ENCODE measurements around the gene LRP1.
A peak's percentile ranks its signal among the peaks of the same experiment; 100 is the strongest.

The LRP1 gene

GRCh38 chr12:57127726-57128518, at the start of gene LRP1:
LRP1 (plus strand) TSS chr12:57128483; CDS start chr12:57128965, 482 bp downstream.
- DNase-seq = peak; percentile 86 to 95 (median 93)

DNA sequence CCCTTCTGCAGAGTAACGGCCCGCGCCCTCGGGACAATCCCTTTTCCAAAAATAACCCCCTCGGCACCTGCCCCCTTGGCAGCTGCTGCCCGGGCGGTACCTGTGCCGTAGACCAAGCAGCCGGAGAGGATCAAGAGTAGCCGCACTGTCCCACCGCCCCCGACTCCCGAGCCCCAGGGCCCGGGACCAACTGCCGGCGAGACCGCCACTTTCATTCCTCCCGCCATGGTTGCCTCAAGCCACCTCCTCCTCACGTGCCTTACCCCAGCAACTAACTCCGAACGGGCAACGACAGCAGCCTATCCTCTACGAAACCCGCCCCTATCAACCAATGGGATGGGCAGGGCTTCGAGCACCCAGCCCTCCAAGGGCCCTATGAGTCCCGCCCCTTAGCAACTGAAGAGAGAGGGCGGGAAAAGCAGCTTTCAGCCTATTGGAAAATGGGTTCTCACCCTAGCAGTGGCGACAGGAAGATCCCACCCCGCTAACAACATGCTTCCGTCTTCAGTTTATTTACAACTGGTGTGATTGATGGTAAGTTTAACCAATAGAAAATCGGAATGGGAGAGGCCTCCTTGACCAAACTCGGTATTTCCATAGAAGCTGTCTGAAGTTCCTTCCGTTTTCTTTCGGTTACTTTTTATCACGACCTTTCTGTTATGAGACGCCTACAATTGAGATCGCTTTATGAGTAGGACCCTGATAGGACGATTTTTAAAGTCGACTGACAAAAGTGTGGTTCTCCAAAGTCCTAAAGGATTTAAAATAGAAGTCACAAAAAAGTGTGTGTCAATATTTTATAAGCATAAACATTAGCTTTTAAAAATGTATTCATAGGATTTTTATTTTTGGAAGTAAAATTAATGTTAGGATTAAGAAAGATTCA, 49.5 kb upstream of the LRP1 start, which contains the start of gene NEMP1:
Gene NEMP1 (minus strand): TSS at position 273 of the 886 bp plus-strand sequence. CDS start 46 bp downstream, at position 227.
- DNase-seq = peak; percentile 98 to 100 (median 99)

DNA sequence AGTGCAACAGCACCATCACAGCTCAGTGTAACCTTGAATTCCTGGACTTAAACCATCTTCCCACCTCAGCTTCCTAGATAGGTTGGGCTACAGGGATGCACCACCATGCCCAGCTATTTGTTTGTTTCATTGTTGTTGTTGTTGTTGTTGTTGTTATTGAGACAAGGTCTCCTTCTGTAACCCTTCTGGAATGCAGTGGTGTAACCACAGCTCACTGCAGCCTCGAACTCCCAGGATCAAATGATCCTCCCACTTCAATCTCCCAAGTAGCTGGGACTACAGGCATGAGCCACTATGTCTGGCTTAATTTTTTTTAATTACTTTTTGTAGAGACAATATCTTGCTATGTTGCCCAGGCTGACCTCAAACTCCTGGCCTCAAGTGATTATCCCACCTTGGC, 48.5 kb upstream of the LRP1 start:
- no peak for DNase-seq

DNA sequence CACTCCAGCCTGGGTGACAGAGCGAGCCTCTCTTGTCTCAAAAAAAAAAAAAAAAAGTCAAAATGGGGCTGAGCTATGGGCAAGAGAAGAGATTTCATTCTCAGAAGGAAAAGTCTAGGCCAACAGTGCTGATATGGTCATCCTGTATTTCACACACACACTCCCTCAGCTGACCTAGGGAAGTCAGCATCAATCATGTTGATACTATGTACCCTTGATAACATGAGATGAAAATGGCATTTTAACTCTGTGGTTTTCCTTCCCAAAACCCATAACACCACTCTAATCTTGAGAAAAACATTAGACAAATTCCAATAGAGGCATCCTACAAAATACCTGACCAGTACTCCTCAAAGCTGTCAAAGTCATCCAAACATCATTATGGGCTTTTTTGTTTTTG, 47.4 kb upstream of the LRP1 start:
- no peak for DNase-seq

DNA sequence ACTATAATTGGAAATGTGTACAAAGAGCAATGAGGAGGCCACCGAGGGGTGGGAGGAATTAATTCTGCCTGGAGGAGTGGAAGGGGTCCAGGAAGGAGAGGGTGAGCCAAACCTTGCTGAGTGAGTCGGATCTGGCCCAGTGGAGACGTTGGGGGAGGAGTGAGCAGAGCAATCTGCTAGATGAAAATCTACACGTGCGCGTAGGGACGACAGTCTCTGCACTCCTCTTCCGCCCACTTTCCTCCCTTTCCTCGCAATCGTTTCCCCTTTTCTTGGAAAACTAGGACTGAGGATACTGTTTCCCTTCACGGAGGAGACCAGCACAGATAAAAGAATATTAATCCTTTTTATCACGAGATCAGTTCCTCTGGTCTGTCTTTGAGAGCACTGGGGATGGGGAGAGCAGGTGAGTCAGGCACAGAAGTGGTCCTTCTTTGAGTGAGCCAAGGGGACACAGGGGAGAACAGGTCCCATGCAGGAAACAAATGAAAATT, 42.2 kb upstream of the LRP1 start:
- peak in 2 of 3 donors; percentile 45 to 56 for DNase-seq

GRCh38 chr12:57086493-57087009, 41.7 kb upstream of the LRP1 start:
- peak; percentile 91 to 93 (median 92) for DNase-seq

DNA sequence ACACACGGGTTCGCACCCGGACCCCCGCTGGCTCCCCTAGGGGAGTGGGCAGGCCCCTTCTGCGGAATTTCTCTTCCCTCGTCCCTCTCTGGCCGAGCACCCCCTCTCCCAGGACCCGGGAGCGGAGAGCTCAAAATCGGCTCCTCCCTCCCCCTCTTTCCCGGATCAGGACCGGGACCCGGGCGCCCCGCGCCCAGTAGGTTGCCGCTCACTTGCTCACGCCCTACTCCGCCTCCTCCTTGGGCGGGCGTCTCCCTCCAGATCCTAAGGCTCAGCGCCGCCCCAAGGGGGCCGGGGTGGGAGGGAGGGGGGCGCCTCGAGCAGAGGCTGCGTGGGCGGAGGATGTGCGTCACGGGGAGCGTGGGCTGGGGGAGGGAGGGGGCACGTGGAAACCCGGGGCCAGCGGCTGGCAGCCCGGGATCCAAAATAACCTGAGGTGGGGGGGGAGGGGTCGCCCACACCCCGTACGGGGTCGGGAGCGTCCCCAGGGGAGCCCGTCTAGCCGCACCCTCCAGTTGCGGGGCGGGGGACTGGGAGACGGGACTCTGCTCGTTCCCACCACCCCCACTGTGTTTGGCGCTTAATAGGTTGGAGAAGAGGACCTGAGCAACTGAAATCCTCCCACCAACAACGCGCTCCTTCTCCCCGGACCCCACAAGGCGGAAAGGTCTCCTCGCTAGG, 41.1 kb upstream of the LRP1 start:
- peak; percentile 94 to 99 (median 98) for DNase-seq

GRCh38 chr12:57087691-57088353, 40.5 kb upstream of the LRP1 start:
- DNase-seq = peak; percentile 94 to 97 (median 95)

GRCh38 chr12:57088354-57089270, 39.7 kb upstream of the LRP1 start, which contains the start of gene NAB2:
NAB2 (plus strand) TSS chr12:57089114; CDS start chr12:57089272, 158 bp downstream.
- peak; percentile 96 to 98 (median 98) for DNase-seq

- DNase-seq = peak; percentile 54 to 72 (median 59)
Observed at GRCh38 chr12:57089271-57090245, 38.7 kb upstream of the LRP1 start.

DNA sequence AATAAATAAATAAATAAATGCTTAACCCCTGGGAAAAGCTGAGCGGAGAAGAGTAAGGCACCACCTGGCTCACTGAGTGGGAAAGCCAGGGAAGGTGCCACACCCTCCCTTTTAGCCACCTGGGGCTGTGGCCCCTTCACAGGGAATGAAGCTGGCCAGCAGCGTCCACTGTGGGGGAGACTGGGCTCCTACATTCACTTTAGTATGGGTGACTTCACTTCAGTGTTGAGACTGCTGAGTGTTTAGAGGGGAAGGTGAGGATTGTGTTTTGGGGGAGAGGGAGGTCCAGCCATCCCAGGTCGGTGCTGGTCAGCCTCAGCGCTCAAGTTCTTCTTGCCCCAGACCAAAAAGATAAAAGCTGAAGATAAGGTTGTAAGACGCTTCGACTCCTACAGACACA, 37.8 kb upstream of the LRP1 start:
- no peak for DNase-seq

DNA sequence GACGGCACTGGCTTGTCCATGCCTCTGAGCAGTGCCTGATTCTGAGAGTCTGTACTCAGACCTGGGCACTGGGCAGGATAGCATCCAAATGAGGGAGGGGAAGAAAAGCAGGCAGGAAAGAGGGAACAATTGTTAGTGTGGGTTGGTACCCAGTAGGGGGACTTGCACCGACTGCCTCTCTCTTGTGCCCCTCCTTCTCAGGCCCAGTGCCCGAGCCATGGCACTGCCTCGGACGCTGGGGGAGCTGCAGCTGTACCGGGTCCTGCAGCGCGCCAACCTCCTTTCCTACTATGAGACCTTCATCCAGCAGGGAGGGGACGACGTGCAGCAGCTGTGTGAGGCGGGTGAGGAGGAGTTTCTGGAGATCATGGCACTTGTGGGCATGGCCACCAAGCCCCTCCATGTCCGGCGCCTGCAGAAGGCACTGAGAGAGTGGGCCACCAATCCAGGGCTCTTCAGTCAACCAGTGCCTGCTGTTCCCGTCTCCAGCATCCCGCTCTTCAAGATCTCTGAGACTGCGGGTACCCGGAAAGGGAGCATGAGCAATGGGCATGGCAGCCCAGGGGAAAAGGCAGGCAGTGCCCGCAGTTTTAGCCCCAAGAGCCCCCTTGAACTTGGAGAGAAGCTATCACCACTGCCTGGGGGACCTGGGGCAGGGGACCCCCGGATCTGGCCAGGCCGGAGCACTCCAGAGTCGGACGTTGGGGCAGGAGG, 37.2 kb upstream of the LRP1 start:
- no peak for DNase-seq

GRCh38 chr12:57091638-57092528, 36.4 kb upstream of the LRP1 start:
- DNase-seq = no peak

DNA sequence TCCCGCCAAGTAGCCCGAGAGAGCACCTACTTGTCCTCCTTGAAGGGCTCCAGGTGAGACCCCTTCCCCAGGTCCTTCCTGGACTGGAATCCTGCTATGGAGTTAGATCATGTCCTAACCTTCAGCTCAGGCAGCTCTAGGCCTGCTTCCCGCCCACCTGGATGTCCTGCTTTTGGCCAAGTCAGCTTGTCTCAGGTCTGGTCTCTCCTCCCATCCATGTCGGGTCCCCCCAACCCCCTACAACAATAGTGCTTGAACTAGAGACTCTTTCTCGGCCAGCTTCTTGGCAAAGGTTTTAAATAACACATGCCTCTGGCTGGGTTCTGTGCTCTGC, 35.8 kb upstream of the LRP1 start:
- DNase-seq = no peak

GRCh38 chr12:57092876-57093414, 35.3 kb upstream of the LRP1 start:
- no peak for DNase-seq

DNA sequence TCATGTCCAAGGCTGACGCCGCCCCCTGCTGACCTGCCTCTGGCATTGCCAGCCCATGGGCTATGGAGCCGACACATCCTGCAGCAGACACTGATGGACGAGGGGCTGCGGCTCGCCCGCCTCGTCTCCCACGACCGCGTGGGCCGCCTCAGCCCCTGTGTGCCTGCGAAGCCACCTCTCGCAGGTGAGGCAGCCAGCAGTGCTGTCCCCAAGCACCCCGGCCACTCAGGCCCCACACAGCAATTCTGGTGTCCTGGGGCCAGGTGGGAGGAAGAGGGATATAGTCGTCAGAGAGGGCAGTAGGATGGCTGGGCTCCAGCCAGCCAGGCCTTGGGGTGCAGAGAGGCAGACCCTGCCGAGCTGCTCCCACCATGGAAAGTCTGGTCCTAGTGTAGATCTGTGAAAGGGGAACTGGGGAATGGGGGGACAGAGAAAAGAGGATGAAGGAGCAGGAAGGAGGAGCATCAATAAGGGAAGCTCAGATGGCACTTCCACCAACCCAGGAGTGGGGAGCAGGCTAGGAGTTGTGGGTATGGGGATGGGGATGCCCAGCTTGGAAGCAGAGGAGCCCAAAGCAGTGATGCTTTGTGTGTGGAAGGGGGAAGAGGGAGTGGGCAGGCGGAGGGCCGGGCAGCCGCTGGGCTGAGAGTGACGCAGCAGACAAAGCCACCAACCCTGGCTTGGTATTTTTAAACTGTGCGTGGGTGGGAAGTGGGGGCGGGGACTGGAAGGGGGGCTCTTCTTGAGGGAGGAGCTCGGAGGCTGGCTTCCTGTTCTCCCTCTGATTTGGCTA, 34.7 kb upstream of the LRP1 start:
- DNase-seq = peak; percentile 84 to 94 (median 91)
